HG03095 (cell line): ENCODE results near the gene FER.
"Not testable (repeated sequence)": the region's sequence is repeated elsewhere in the genome, so short reads cannot be mapped to it uniquely, and the experiment has no call there.

ENCODE experiments used
- ATAC-seq: cut with Tn5 transposase; IDR thresholded peaks from one replicate; pipeline ENCODE4 v1.9.1; 2021; ENCODE audit warnings: moderate library complexity; ENCODE audit not compliant: unreplicated experiment

The FER gene

GRCh38 chr5:109028608-109029299 is 281.1 kb downstream of the FER start:
- ATAC-seq = peak; percentile 74

- ATAC-seq = no peak
Measured at GRCh38 chr5:109029847-109030246, 282.1 kb downstream of the FER start.

DNA sequence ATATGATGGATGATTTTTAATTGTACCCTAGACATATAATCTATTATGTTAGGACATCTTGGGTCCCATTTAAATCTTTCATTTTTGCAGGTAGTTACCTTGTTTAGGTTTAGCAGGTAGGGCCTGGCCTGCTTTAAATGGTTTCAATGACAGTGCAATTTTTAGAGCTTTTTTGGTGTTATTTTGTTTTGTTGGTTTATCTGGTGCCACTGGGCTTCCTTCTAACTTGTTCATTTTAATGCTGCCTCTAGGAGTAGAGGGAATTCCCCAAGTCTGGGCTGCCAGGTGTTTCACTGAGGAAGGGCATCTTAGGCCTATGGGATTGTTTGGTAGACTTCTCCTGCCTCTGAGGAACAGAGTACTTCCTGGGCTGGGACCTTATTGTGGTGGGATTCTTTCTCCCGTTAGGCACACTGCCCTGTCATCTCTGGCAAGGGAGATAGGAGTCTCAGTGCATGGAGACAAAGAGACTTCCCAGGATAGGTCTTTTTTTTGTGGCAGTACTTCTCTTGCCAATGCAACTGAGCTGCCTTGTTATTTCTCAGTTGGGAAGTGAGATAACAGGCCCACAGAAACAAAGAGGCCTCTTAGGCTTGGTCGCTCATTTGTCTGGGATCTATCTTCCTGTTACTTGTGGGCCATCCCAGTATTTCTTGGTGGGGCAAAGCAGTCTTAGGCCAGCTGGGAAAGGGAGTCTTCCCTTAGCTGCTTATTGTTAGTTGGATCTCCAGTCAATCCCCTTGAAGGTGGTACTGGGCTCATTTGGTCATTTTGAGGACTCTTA is 282.9 kb downstream of the FER start:
- no peak for ATAC-seq

GRCh38 chr5:109034306-109034705 is 286.6 kb downstream of the FER start:
- no peak for ATAC-seq

GRCh38 chr5:109035436-109035835 is 287.7 kb downstream of the FER start:
- no peak for ATAC-seq

- ATAC-seq = no peak
Measured at GRCh38 chr5:109038209-109038840, 290.6 kb downstream of the FER start.

- no peak for ATAC-seq
Measured at GRCh38 chr5:109041317-109041716, 293.6 kb downstream of the FER start.

DNA sequence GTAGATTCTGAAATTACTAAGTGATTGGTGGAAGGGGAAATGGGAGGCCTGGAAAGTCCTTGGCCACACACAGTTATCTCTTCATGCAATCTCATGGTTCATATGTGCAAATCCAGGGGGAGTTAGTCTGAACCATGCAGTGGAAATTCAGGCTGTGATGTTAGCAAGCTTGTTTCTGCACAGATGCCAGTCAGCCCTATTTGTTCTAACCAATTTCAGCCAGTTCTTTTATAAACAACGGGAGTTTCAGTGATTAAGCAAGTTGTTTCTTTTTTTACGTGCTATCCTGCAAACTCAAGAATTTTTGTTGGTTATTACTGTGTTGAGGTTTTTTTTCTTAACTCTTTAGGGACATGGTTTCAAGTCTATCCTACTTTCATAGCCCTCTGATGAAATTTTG is 298.0 kb downstream of the FER start:
- ATAC-seq = no peak

DNA sequence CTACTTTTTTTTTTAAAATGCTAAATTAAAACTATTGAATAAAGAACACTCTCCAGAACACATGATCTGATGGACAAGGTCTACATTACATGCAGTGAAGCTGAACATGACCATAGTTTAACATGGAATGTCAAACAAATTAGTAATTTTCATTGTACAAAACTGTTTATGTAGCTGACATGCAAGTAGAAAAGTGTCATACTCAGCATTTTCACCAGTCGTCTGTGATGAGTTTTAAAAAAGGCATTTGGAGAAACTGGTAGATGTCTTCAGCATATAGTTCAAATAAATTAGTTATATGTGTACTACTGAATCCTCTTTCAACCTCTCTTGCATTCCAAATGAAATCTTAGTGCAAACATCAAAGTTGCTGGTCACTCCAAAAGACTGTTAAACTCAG is 301.9 kb downstream of the FER start:
- ATAC-seq = no peak

GRCh38 chr5:109050321-109050720 is 302.6 kb downstream of the FER start:
- ATAC-seq = not testable (repeated sequence)

- ATAC-seq = not testable (repeated sequence)
Measured at GRCh38 chr5:109052216-109052615, 304.5 kb downstream of the FER start.

DNA sequence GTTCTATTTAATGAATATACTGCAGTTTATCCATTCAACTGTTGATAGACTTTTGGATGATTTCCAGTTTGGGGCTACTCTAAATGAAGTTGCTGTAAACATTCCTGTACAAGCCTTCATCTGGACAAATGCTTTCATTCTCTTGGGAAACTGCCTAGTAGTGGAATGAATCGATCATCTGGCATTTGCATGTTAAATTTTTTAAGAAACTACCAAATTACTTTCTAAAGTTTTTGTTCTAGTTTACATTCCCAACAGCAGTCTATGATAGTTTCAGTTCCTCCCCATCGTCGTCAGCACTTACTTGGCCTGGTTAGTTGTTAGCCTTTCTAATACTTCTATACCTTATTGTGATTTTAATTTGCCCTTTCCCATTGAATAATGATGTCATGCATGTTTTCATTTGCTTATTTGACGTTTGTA is 306.3 kb downstream of the FER start:
- peak; percentile 80 for ATAC-seq

DNA sequence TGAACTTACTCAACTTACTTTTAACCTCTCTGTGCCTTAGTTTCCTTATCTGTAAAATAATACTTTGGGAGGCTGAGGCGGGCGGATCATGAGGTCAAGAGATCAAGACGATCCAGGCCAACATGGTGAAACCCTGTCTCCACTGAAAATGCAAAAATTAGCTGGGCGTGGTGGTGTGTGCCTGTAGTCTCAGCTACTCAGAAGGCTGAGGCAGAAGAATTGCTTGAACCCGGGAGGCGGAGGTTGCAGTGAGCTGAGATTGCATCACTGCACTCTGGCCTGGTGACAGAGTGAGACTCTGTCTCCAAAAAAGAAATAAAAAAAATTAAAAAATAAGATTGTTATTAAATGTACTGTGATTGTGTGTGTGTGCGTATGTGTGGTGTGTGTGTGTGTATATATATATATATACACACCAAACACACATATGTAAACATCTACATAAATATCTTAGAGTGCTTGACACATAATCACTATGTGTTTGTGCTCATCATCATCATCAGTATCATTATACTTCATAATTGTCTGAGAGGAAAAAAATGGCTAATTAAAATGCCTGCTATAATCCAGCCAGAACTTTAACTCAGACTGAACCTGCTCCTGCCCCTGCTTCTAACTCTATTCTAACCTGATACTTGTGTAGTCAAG is 312.8 kb downstream of the FER start:
- no peak for ATAC-seq

- ATAC-seq = no peak
Measured at GRCh38 chr5:109062664-109063063, 315.0 kb downstream of the FER start.

- no peak for ATAC-seq
Measured at GRCh38 chr5:109063223-109063622, 315.5 kb downstream of the FER start.

- ATAC-seq = no peak
Measured at GRCh38 chr5:109076741-109077140, 329.0 kb downstream of the FER start.

DNA sequence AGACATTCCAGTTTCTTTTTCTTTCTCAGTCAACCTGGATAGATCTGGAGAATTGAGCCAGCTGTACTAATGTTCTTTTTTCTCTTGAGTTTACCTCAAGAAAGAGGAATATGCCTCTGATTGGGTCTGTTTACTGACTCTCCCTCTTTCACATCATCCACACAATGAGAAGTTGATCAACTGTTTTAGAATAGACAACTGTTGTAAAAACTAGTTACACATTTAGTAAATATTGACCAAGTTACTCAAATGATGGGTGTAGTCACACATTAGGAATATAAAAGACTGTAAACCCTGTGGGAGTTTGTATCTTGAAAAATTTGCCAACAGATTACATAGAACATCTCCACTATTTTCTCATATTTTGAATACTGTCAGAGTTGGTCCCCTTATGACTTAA is 330.8 kb downstream of the FER start:
- no peak for ATAC-seq

DNA sequence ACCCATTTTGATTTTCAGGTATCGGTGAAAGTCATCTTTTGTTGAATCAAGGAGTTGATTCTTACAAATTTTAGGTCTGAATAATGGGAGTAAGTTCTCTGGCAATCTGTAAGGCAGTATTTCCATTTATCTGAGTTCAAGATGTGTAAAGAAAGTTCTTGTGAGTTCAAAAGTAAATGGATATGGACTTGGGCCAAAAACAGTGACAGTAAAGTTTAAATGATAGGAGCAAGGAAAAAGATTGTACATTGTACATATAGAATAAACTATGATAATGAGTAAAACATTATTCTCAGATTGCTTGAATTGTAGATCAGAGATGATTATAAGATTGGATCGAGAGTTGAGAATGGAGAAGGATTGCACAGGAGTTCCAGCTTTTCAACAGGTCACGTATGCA is 332.8 kb downstream of the FER start:
- ATAC-seq = no peak

- no peak for ATAC-seq
Measured at GRCh38 chr5:109080896-109081295, 333.2 kb downstream of the FER start.

- ATAC-seq = no peak
Measured at GRCh38 chr5:109083937-109084336, 336.2 kb downstream of the FER start.

- no peak for ATAC-seq
Measured at GRCh38 chr5:109089191-109089590, 341.5 kb downstream of the FER start.
